Osteocyte (in vitro differentiated cells): ENCODE measurements around the gene PCDH8. TPM values are rescaled to one million over a fixed set of nuclear protein-coding genes. Genes with fewer than 3 reads are reported as not detected.

Source experiments
- DNase-seq: peaks from one replicate; pipeline ENCODE4 v3.0.0; 2021; ENCODE audit warnings: mixed read lengths; ENCODE audit not compliant: unreplicated experiment; ENCODE audit errors: extremely low spot score
- H3K27ac Mint-ChIP-seq: one replicate; pipeline ENCODE4 v1.8.0; 2021; ENCODE audit warnings: mild to moderate bottlenecking, mixed read lengths; ENCODE audit not compliant: unreplicated experiment
- H3K27me3 Mint-ChIP-seq: one replicate; pipeline ENCODE4 v1.8.0; 2021; ENCODE audit warnings: mixed read lengths; ENCODE audit not compliant: unreplicated experiment
- H3K36me3 Mint-ChIP-seq: one replicate; pipeline ENCODE4 v1.8.0; 2021; ENCODE audit warnings: mixed read lengths; ENCODE audit not compliant: unreplicated experiment
- H3K4me1 Mint-ChIP-seq: one replicate; pipeline ENCODE4 v1.8.0; 2021; ENCODE audit warnings: mixed read lengths; ENCODE audit not compliant: unreplicated experiment
- H3K4me3 Mint-ChIP-seq: one replicate; pipeline ENCODE4 v1.8.0; 2021; ENCODE audit warnings: mild to moderate bottlenecking, moderate library complexity, mixed read lengths; ENCODE audit not compliant: unreplicated experiment
- H3K9me3 Mint-ChIP-seq: one replicate; pipeline ENCODE4 v1.8.0; 2021; ENCODE audit warnings: mixed read lengths; ENCODE audit not compliant: unreplicated experiment
- total RNA-seq: library from RNA; stranded (reverse); gene quantifications from 2 replicates; pipeline ENCODE4 v1.2.1, GENCODE V29; 2021
- TF ChIP-seq, protein P1 (sequence below): fragments of 200-600 bp; sonication (generic); IDR thresholded peaks from 2 replicates; pipeline ENCODE4 v1.5.0; 2021; ENCODE audit warnings: antibody characterized with exemption, mild to moderate bottlenecking, moderate library complexity

PCDH8 gene
- total RNA-seq, 1 donor from 2014 or later = not detected

DNA sequence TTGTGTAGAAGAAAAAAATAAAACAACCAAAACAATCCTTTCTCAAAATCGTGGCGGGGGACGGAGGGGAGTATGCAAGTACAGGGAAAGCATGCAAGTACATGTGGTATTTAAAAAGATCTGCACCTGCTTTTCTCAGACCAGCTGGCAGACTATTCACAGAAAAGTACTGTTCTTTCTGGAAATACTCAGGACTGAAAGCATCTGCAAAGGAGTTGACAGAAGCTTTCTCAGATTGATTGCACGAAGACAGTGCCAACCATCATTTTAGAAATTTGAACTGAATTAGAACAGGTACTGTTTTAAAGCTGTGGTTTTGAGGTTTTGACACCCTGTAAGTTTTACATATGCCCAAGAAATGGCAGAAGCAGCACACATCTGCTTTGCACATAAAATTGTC, 19.8 kb upstream of the PCDH8 start:
- Mint-ChIP-seq H3K27me3 (no peaks in the 10 kb centered on the region), H3K27ac (no peak overlapping the region), H3K9me3 (peaks cover 10% of the 10 kb centered on the region), H3K4me3 (no peak overlapping the region), H3K4me1 (no peaks in the 10 kb centered on the region), H3K36me3 (no peaks in the 10 kb centered on the region)
- TF ChIP-seq, protein P1, sequence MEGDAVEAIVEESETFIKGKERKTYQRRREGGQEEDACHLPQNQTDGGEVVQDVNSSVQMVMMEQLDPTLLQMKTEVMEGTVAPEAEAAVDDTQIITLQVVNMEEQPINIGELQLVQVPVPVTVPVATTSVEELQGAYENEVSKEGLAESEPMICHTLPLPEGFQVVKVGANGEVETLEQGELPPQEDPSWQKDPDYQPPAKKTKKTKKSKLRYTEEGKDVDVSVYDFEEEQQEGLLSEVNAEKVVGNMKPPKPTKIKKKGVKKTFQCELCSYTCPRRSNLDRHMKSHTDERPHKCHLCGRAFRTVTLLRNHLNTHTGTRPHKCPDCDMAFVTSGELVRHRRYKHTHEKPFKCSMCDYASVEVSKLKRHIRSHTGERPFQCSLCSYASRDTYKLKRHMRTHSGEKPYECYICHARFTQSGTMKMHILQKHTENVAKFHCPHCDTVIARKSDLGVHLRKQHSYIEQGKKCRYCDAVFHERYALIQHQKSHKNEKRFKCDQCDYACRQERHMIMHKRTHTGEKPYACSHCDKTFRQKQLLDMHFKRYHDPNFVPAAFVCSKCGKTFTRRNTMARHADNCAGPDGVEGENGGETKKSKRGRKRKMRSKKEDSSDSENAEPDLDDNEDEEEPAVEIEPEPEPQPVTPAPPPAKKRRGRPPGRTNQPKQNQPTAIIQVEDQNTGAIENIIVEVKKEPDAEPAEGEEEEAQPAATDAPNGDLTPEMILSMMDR = no peak
- no peak for DNase-seq

DNA sequence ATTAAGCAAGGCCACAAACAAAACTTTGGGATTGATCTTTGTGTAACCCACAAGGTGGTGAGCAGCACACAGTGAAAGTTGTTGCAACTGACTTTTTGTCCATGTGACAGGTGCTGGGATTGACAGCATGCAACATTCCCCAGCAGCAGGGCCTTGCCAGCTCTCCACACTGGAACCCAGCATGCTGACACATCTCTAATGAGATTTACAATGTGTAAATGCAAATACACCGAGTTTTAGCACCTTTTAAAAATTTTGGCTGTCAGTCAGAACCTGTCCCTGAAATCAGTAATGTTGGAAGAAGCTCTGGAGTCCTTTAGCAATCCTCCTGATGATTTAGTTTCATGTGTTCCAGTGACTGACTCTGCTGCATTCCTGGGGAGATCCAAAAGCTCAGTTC, 16.5 kb upstream of the PCDH8 start:
- H3K4me3 Mint-ChIP-seq = no peak overlapping the region
- H3K9me3 Mint-ChIP-seq = no peaks in the 10 kb centered on the region
- TF ChIP-seq, protein P1 = no peak
- no peaks in the 10 kb centered on the region for H3K4me1 Mint-ChIP-seq
- no peaks in the 10 kb centered on the region for H3K36me3 Mint-ChIP-seq
- H3K27ac Mint-ChIP-seq = no peak overlapping the region
- no peaks in the 10 kb centered on the region for H3K27me3 Mint-ChIP-seq
- DNase-seq = no peak

DNA sequence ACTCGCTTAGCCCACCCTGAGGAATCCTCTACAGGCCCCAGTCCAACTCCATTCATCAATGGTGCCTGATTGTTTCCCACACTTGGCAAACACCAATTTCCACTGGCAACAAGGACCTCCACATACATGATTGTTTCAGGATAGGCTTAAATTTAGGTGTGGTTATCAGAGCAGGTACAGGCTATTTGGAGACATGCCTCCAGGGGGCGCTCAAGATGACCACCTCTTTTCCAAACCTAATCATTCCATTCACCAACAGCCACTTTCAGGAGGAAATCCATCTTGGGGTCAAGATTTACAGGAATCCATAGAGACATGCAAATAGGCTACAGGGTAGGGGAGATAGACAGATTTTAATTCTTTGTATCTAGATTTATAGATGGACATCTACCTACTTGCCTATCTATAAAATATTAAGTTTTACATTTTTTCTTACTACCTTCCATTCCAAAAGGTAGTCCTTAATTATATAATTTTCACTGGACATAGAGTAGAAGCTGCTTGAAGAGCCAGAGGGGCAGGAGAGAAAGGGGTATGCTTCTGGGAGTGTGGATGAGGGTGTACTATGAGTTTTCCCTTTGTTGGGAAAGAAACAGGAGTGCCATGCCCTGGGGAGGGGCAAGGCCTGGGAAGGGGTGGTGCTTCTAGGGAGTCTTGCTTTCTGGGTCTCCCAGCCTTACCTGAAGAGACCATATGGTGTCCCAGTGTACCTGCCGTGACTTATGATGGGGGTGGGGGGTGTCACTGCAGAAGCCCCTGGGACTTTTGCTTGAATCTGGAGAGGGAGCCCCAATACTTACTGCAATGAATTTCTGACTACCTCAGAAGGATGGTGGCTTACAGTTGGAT, 14.1 kb upstream of the PCDH8 start:
- Mint-ChIP-seq H3K9me3 (no peaks in the 10 kb centered on the region), H3K27me3 (no peaks in the 10 kb centered on the region), H3K4me1 (no peaks in the 10 kb centered on the region)

DNA sequence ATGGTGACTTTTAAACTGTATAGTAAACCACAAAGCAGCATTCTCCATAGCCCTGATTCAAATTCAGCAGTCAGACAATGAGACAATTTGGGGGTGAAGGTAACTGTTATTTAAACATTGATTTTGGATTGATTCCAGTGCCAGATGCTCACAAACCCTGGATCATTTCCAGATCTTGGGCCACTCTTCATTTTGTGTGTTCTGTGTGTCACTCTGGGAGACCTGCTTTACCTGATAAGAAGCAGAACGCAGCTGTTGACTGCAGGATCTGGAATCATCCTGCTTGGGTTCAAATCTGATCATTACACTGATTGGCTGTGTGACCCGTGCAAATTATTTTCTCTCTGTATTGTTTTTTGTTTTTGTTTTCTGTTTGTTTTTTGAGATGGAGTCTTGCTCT, 4.0 kb upstream of the PCDH8 start:
- Mint-ChIP-seq H3K9me3 (peaks cover 3% of the 10 kb centered on the region), H3K27me3 (peaks cover 41% of the 10 kb centered on the region), H3K36me3 (no peaks in the 10 kb centered on the region), H3K27ac (no peak overlapping the region), H3K4me3 (no peak overlapping the region), H3K4me1 (peaks cover 22% of the 10 kb centered on the region)
- DNase-seq = no peak
- TF ChIP-seq, protein P1 = no peak

More for the DNA sequence above, 14.1 kb upstream of the PCDH8 start:
- DNase-seq = no peak
- Mint-ChIP-seq H3K36me3 (no peaks in the 10 kb centered on the region), H3K4me3 (no peak overlapping the region), H3K27ac (no peak overlapping the region)
- TF ChIP-seq, protein P1 = peak; percentile 18

DNA sequence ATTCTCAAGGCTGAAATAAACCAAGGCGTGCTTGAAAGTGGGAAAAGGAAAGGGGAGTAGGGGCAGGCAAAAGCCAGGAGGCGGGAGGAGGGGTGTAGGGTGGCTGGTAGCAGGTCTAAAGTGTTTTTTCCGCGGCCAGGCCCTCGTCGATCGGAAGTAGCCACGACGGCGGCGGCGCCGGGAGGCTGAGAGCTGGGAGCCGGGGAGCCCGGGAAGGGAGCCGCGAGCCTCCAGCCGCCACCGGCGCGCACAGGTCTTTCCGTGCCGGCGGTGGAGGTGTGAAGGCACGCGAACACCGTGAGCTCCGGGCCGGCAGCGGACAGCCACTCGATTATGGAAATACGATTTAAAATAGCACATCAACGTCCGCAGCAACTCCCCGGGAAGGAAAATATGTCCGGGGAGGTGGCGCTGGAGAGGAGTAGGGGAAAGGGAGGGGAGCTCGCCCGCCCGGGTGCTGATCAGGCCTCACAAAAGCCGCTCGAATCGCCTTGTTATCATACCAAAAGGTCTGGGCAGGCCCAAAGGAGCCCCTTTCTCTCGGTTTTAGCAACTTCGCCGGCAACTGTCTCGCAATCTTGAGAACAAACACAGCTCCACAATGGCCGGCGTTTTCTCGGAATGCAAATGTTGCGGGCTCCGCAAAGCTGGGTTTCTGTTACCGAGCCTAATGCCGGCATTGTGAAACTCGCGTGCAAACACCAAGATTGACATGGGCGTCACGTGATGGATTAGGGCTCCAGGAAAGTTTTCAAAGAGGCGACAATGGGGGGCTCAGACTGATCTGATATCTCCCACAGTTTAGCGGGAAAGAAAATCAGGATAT, 2.9 kb upstream of the PCDH8 start:
- peaks cover 22% of the 10 kb centered on the region for H3K4me1 Mint-ChIP-seq
- H3K36me3 Mint-ChIP-seq = no peaks in the 10 kb centered on the region
- H3K27ac Mint-ChIP-seq = peak overlapping the region; percentile 69
- peaks cover 3% of the 10 kb centered on the region for H3K9me3 Mint-ChIP-seq
- H3K4me3 Mint-ChIP-seq = peak overlapping the region; percentile 84
- H3K27me3 Mint-ChIP-seq = peaks cover 41% of the 10 kb centered on the region
- TF ChIP-seq, protein P1 = no peak
- DNase-seq = no peak
